ENCODE results near the gene ARFIP1.

DNA sequence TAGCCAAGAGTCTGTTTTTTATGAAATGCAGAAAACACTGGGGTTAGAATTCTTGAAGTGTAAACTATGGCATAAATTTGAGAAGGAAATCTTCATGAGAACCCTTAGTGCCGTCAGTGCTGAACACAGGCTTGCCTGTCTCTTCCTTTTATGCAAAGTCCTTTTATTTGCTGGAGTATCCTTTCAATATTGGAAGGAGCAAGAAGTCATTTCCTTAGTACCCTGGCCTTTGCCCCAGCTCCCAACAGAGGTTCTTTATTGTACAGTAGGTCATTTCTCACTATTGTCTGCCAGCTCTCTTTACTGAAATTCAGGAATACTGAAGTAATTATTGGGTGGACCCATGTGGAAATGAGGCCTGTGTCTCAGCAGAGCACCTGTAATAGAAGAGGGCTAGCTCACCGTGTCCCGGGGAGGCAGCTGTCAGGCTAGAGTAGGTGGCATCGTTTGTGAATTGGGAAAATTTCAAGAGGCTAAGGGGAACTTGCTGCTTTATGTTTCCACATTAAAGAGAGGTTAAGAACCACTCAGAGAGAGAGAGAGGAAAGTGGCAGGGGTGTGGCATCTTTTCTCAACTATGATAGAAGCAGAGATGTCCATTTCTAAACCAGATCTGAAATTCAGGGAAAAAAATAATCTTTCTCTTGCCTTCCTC lies 165.0 kb downstream of the ARFIP1 start:
- TF ChIP-seq, protein P1, sequence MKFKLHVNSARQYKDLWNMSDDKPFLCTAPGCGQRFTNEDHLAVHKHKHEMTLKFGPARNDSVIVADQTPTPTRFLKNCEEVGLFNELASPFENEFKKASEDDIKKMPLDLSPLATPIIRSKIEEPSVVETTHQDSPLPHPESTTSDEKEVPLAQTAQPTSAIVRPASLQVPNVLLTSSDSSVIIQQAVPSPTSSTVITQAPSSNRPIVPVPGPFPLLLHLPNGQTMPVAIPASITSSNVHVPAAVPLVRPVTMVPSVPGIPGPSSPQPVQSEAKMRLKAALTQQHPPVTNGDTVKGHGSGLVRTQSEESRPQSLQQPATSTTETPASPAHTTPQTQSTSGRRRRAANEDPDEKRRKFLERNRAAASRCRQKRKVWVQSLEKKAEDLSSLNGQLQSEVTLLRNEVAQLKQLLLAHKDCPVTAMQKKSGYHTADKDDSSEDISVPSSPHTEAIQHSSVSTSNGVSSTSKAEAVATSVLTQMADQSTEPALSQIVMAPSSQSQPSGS (tag by site-specific recombination; IDR thresholded peaks at IDR 0.05; ENCODE audit: low read depth) = no peak
- TF ChIP-seq RBAK (tag by site-specific recombination; IDR thresholded peaks at IDR 0.05) = no peak
- no peak for TF ChIP-seq SALL2 (tag by site-specific recombination; IDR thresholded peaks at IDR 0.05; ENCODE audit: borderline replicate concordance)
- TF ChIP-seq GLIS1 (tag by site-specific recombination; IDR thresholded peaks at IDR 0.05) = no peak
- TF ChIP-seq ZNF660 (tag by site-specific recombination; IDR thresholded peaks at IDR 0.05) = no peak
- no peak for TF ChIP-seq ZNF140 (tag by site-specific recombination; IDR thresholded peaks at IDR 0.05)
- TF ChIP-seq, protein P2, sequence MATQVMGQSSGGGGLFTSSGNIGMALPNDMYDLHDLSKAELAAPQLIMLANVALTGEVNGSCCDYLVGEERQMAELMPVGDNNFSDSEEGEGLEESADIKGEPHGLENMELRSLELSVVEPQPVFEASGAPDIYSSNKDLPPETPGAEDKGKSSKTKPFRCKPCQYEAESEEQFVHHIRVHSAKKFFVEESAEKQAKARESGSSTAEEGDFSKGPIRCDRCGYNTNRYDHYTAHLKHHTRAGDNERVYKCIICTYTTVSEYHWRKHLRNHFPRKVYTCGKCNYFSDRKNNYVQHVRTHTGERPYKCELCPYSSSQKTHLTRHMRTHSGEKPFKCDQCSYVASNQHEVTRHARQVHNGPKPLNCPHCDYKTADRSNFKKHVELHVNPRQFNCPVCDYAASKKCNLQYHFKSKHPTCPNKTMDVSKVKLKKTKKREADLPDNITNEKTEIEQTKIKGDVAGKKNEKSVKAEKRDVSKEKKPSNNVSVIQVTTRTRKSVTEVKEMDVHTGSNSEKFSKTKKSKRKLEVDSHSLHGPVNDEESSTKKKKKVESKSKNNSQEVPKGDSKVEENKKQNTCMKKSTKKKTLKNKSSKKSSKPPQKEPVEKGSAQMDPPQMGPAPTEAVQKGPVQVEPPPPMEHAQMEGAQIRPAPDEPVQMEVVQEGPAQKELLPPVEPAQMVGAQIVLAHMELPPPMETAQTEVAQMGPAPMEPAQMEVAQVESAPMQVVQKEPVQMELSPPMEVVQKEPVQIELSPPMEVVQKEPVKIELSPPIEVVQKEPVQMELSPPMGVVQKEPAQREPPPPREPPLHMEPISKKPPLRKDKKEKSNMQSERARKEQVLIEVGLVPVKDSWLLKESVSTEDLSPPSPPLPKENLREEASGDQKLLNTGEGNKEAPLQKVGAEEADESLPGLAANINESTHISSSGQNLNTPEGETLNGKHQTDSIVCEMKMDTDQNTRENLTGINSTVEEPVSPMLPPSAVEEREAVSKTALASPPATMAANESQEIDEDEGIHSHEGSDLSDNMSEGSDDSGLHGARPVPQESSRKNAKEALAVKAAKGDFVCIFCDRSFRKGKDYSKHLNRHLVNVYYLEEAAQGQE (tag by site-specific recombination; IDR thresholded peaks at IDR 0.05) = no peak
- no peak for TF ChIP-seq ZNF571 (tag by site-specific recombination; IDR thresholded peaks at IDR 0.05)
- no peak for TF ChIP-seq ZFP41 (tag by site-specific recombination; IDR thresholded peaks at IDR 0.05; ENCODE audit: borderline replicate concordance)
